Measurements from ENCODE around the gene ASB10. TPM values are rescaled to one million over a fixed set of nuclear protein-coding genes. Genes with fewer than 3 reads are reported as not detected.

Gene ASB10
- polyA plus RNA-seq, 3 donors from 2014 or later, result not detected

DNA sequence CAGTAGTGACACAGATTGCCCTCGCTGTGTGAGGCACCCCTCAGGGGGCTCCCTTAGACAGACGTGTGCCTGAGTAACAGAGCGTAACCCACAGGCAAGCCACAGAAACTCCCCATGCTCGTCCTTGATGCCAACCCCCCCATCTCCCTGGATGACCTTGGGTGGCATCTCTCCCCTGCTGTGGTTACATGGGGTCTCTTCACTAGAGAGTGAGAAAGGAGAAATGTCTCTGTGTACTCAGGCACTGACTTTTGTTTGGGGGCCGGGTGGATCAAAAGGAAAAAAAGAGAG lies 1.1 kb upstream of the ASB10 start:
- Mint-ChIP-seq H3K9me3 (no peaks in the 10 kb centered on the region), H3K27me3 (ENCODE audit: low read depth in 3 of 3) (peaks cover 0 to 2% (median 2%) of the 10 kb centered on the region in 3 donors), H3K27ac (no peak overlapping the region), H3K36me3 (no peaks in the 10 kb centered on the region), H3K4me1 (no peaks in the 10 kb centered on the region), H3K4me3 (no peak overlapping the region)
- no peak for DNase-seq

GRCh38 chr7:151187409-151188251 lies 580 bp upstream of the ASB10 start:
- H3K4me1 Mint-ChIP-seq, result no peaks in the 10 kb centered on the region
- H3K36me3 Mint-ChIP-seq, result no peaks in the 10 kb centered on the region
- H3K4me3 Mint-ChIP-seq, result no peak overlapping the region
- DNase-seq, result no peak
- peaks cover 0 to 2% (median 2%) of the 10 kb centered on the region in 3 donors for H3K27me3 Mint-ChIP-seq (ENCODE audit: low read depth in 3 of 3)
- no peak overlapping the region for H3K27ac Mint-ChIP-seq
- no peaks in the 10 kb centered on the region for H3K9me3 Mint-ChIP-seq

- Mint-ChIP-seq H3K27me3 (ENCODE audit: low read depth in 3 of 3) (peaks cover 0 to 3% (median 2%) of the 10 kb centered on the region in 3 donors), H3K4me3 (no peak overlapping the region), H3K36me3 (no peaks in the 10 kb centered on the region), H3K4me1 (no peaks in the 10 kb centered on the region), H3K27ac (no peak overlapping the region), H3K9me3 (no peaks in the 10 kb centered on the region)
- DNase-seq, result no peak
Observed at GRCh38 chr7:151185762-151186639, 1.0 kb downstream of the ASB10 start.

- H3K27ac Mint-ChIP-seq, result no peak overlapping the region
- DNase-seq, result no peak
- H3K4me3 Mint-ChIP-seq, result no peak overlapping the region
- no peaks in the 10 kb centered on the region for H3K36me3 Mint-ChIP-seq
- no peaks in the 10 kb centered on the region for H3K4me1 Mint-ChIP-seq
- peaks cover 0 to 5% (median 5%) of the 10 kb centered on the region in 3 donors for H3K27me3 Mint-ChIP-seq (ENCODE audit: low read depth in 3 of 3)
- no peaks in the 10 kb centered on the region for H3K9me3 Mint-ChIP-seq
Observed at GRCh38 chr7:151181011-151181431, 6.0 kb downstream of the ASB10 start.

DNA sequence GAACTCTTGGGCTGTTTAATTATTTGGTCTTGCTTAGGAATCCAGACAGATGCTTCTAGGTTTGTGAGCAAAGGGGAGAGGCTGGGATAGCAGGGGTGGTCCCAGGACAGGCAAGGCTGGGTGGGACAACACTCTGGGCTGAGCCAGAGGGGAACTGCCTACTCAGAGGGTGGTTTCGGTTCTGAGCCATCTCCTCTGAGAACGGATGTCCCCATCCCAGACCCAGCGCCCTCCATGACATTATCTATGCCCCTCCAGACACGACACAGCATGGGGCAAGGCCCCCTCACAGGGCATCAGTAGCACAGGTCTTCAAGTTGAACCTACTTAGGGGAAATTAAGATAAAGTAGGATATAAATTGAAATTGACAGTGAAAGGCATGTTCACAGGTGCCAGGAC lies 7.1 kb downstream of the ASB10 start:
- no peaks in the 10 kb centered on the region for H3K9me3 Mint-ChIP-seq
- no peak for DNase-seq
- H3K36me3 Mint-ChIP-seq, result no peaks in the 10 kb centered on the region
- no peak overlapping the region for H3K27ac Mint-ChIP-seq
- no peaks in the 10 kb centered on the region for H3K4me1 Mint-ChIP-seq
- H3K27me3 Mint-ChIP-seq (ENCODE audit: low read depth in 3 of 3), result peaks cover 2 to 5% (median 5%) of the 10 kb centered on the region in 3 donors
- no peak overlapping the region for H3K4me3 Mint-ChIP-seq

DNA sequence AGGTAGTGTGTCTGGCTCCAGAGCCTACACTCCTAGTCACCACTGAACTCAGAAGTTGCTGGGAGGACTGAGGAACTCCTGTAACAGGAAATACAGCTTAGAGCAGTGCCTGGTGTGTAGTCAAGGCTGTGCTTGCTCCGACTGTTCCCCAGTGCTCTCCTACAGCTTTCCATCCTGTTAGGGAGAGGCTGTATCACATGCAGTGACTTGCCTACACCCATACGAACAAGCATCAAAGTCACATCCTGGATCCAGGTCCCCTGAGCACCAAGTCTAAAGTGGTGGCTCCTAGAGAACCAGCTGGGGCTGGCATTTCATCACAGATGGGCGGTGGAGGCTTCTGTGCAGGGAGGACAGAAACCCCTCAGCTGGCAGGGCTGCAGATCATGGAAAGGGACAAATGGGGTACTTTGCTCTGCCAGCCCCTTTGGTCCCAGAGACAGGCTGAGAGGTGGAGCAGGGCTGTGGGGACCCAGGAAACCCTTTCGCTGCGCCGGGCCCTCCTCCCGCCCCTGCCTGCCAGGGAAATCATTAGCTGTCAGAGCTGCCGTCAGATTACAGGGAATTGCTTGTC lies 7.7 kb downstream of the ASB10 start:
- H3K4me3 Mint-ChIP-seq, result no peak overlapping the region
- H3K27ac Mint-ChIP-seq, result peak overlapping the region in 1 of 6 donors; percentile 27
- no peaks in the 10 kb centered on the region for H3K36me3 Mint-ChIP-seq
- H3K27me3 Mint-ChIP-seq (ENCODE audit: low read depth in 3 of 3), result peaks cover 2 to 6% (median 5%) of the 10 kb centered on the region in 3 donors
- H3K4me1 Mint-ChIP-seq, result no peaks in the 10 kb centered on the region
- DNase-seq, result no peak
- H3K9me3 Mint-ChIP-seq, result no peaks in the 10 kb centered on the region

- H3K36me3 Mint-ChIP-seq, result no peaks in the 10 kb centered on the region
- H3K4me1 Mint-ChIP-seq, result no peaks in the 10 kb centered on the region
- H3K9me3 Mint-ChIP-seq, result no peaks in the 10 kb centered on the region
- peak overlapping the region in 1 of 6 donors; percentile 27 for H3K27ac Mint-ChIP-seq
- H3K27me3 Mint-ChIP-seq (ENCODE audit: low read depth in 3 of 3), result peaks cover 2 to 6% (median 5%) of the 10 kb centered on the region in 3 donors
- H3K4me3 Mint-ChIP-seq, result no peak overlapping the region
- DNase-seq, result no peak
Observed at GRCh38 chr7:151178831-151179230, 8.2 kb downstream of the ASB10 start.

GRCh38 chr7:151178236-151178635 lies 8.8 kb downstream of the ASB10 start:
- H3K4me3 Mint-ChIP-seq, result no peak overlapping the region
- H3K36me3 Mint-ChIP-seq, result no peaks in the 10 kb centered on the region
- H3K4me1 Mint-ChIP-seq, result peaks cover 0 to 2% of the 10 kb centered on the region in 2 donors
- peaks cover 2 to 7% (median 5%) of the 10 kb centered on the region in 3 donors for H3K27me3 Mint-ChIP-seq (ENCODE audit: low read depth in 3 of 3)
- no peak overlapping the region for H3K27ac Mint-ChIP-seq
- no peaks in the 10 kb centered on the region for H3K9me3 Mint-ChIP-seq
- no peak for DNase-seq

GRCh38 chr7:151177310-151177709 lies 9.7 kb downstream of the ASB10 start:
- H3K4me1 Mint-ChIP-seq, result peaks cover 6 to 7% of the 10 kb centered on the region in 2 donors
- H3K27me3 Mint-ChIP-seq (ENCODE audit: low read depth in 3 of 3), result peaks cover 5 to 11% (median 9%) of the 10 kb centered on the region in 3 donors
- H3K9me3 Mint-ChIP-seq, result no peaks in the 10 kb centered on the region
- H3K36me3 Mint-ChIP-seq, result peaks cover 0 to 3% (median 0%) of the 10 kb centered on the region in 3 donors
- H3K27ac Mint-ChIP-seq, result no peak overlapping the region
- no peak for DNase-seq
- no peak overlapping the region for H3K4me3 Mint-ChIP-seq

GRCh38 chr7:151176401-151176800 lies 10.6 kb downstream of the ASB10 start:
- DNase-seq, result no peak
- H3K4me1 Mint-ChIP-seq, result peaks cover 6 to 9% of the 10 kb centered on the region in 2 donors
- H3K27ac Mint-ChIP-seq, result no peak overlapping the region
- H3K9me3 Mint-ChIP-seq, result no peaks in the 10 kb centered on the region
- H3K36me3 Mint-ChIP-seq, result peaks cover 0 to 4% (median 0%) of the 10 kb centered on the region in 3 donors
- no peak overlapping the region for H3K4me3 Mint-ChIP-seq
- peaks cover 10 to 13% (median 11%) of the 10 kb centered on the region in 3 donors for H3K27me3 Mint-ChIP-seq (ENCODE audit: low read depth in 3 of 3)

DNA sequence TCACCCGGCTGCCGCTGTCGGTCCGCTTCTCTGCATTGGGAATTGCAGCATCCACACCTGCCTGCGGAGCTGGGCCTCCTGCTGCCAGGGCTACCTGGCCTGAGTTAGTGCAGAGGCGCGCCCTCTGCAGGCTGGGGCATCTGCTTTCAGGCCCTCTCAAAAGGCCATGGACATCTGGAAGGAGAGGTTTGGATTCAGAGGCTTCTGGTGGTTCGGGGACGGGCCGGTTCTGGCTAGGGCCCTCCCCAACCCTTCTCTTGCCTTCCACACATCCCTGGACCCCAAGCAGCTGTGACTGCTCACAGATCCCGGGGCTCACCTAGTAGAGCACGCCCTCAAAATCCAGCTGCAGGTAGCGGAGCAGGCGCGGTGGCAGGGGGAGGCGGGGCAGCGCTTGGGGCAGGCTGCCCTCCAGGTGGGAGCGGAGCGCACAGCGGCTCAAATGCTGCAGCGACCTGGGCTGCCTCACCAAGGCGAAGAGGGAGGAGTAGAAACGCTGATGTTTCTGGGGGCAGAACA lies 11.2 kb downstream of the ASB10 start:
- H3K4me1 Mint-ChIP-seq, result peaks cover 6 to 9% of the 10 kb centered on the region in 2 donors
- no peak for DNase-seq
- no peaks in the 10 kb centered on the region for H3K9me3 Mint-ChIP-seq
- no peak overlapping the region for H3K4me3 Mint-ChIP-seq
- peaks cover 11 to 16% (median 14%) of the 10 kb centered on the region in 3 donors for H3K27me3 Mint-ChIP-seq (ENCODE audit: low read depth in 3 of 3)
- peaks cover 0 to 4% (median 0%) of the 10 kb centered on the region in 3 donors for H3K36me3 Mint-ChIP-seq
- no peak overlapping the region for H3K27ac Mint-ChIP-seq

GRCh38 chr7:151175047-151175792 lies 11.8 kb downstream of the ASB10 start:
- Mint-ChIP-seq H3K9me3 (no peaks in the 10 kb centered on the region), H3K4me1 (peaks cover 6 to 9% of the 10 kb centered on the region in 2 donors), H3K27me3 (ENCODE audit: low read depth in 3 of 3) (peaks cover 11 to 16% (median 14%) of the 10 kb centered on the region in 3 donors), H3K36me3 (peaks cover 0 to 4% (median 0%) of the 10 kb centered on the region in 3 donors), H3K4me3 (peak overlapping the region in 1 of 5 donors; percentile 47), H3K27ac (no peak overlapping the region)
- no peak for DNase-seq

All from immature natural killer cell (primary cell).